ENCODE results near the gene ZNF678. TPM values are rescaled to one million over a fixed set of nuclear protein-coding genes. Genes with fewer than 3 reads are reported as not detected.
"Not testable (repeated sequence)": the region's sequence is repeated elsewhere in the genome, so short reads cannot be mapped to it uniquely, and the experiment has no call there.

The ZNF678 gene
- total RNA-seq, 1 donor from 2014 or later, result 17.5 TPM

GRCh38 chr1:227666286-227666685 lies 102.9 kb downstream of the ZNF678 start:
- Mint-ChIP-seq H3K4me1 (ENCODE audit: low read depth, unreplicated experiment) (no peaks in the 10 kb centered on the region), H3K27me3 (ENCODE audit: unreplicated experiment) (peaks cover 1% of the 10 kb centered on the region), H3K27ac (ENCODE audit: unreplicated experiment) (no peak overlapping the region), H3K4me3 (ENCODE audit: unreplicated experiment) (no peak overlapping the region), H3K9me3 (ENCODE audit: unreplicated experiment) (peaks cover 19% of the 10 kb centered on the region), H3K36me3 (ENCODE audit: unreplicated experiment) (peaks cover 61% of the 10 kb centered on the region)
- no peak for TF ChIP-seq CTCF (IDR thresholded peaks at IDR 0.05; ENCODE audit: partially characterized antibody, unreplicated experiment)
- no peak for DNase-seq

DNA sequence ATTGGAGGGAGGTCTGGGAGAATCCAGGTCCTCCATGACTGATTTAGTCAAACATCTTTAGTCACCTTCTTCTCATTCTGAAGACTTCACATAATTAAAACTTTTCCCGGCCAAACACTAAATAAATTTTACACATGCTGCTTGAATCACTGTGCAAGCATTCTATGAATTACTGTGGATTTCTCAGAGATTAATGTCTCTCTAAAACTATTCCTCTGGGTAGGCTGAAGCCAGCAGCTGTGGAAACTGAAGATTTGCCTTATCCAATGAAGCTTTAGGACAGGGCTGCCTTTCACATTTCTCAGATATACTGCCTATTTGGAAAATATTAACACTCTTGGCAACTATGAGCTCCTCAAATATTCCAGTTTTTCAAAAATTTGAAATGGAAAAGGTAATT lies 110.1 kb downstream of the ZNF678 start:
- H3K9me3 Mint-ChIP-seq (ENCODE audit: unreplicated experiment), result peaks cover 7% of the 10 kb centered on the region

DNA sequence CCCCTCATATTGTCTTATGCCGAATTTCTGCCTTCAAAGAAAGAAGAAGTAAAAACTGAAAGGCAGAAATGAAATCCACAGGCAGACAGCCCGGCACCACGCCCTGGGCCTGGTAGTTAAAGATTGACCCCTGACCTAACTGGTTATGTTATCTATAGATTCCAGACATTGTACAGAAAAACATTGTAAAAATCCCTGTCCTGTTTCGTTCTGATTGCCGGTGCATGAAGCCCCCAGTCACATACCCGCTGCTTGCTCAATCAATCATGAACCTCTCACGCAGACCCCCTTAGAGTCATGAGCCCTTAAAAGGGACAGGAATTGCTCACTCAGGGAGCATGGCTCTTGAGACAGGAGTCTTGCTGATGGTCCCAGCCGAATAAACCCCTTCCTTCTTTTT lies 122.5 kb downstream of the ZNF678 start:
- TF ChIP-seq CTCF (IDR thresholded peaks at IDR 0.05; ENCODE audit: partially characterized antibody, unreplicated experiment), result no peak
- no peaks in the 10 kb centered on the region for H3K27me3 Mint-ChIP-seq (ENCODE audit: unreplicated experiment)
- H3K9me3 Mint-ChIP-seq (ENCODE audit: unreplicated experiment), result peaks cover 2% of the 10 kb centered on the region
- no peak overlapping the region for H3K27ac Mint-ChIP-seq (ENCODE audit: unreplicated experiment)
- DNase-seq, result no peak
- no peak overlapping the region for H3K4me3 Mint-ChIP-seq (ENCODE audit: unreplicated experiment)
- no peaks in the 10 kb centered on the region for H3K4me1 Mint-ChIP-seq (ENCODE audit: low read depth, unreplicated experiment)
- H3K36me3 Mint-ChIP-seq (ENCODE audit: unreplicated experiment), result peaks cover 13% of the 10 kb centered on the region

More for the DNA sequence above, 110.1 kb downstream of the ZNF678 start:
- H3K36me3 Mint-ChIP-seq (ENCODE audit: unreplicated experiment), result peaks cover 25% of the 10 kb centered on the region
- no peaks in the 10 kb centered on the region for H3K27me3 Mint-ChIP-seq (ENCODE audit: unreplicated experiment)
- no peak for DNase-seq
- no peak for TF ChIP-seq CTCF (IDR thresholded peaks at IDR 0.05; ENCODE audit: partially characterized antibody, unreplicated experiment)
- H3K4me1 Mint-ChIP-seq (ENCODE audit: low read depth, unreplicated experiment), result no peaks in the 10 kb centered on the region
- no peak overlapping the region for H3K4me3 Mint-ChIP-seq (ENCODE audit: unreplicated experiment)
- no peak overlapping the region for H3K27ac Mint-ChIP-seq (ENCODE audit: unreplicated experiment)

DNA sequence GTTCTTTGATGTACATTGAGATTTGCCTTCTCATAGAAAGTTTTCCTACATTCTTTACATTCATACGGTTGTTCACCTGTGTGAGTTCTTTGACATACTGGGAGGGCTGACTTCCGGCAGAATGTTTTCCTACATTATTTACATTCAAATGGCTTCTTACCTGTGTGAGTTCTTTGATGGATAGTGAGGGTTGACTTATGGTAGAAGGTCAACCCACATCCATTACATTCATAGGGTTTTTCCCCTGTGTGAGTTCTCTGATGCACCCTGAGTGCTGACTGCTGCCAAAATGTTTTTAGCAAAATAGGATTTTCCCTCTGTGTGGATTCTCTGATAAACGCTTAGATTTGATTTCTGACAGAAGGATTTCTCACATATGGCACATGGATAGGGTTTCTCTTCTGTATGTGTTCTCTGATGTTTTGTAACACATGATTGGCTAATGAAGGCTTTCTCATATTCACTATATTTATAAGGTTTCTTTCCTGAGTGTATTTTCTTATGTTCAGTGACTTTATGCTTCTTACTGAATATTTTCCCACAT lies 134.0 kb downstream of the ZNF678 start:
- H3K27me3 Mint-ChIP-seq (ENCODE audit: unreplicated experiment), result peaks cover 1% of the 10 kb centered on the region
- H3K27ac Mint-ChIP-seq (ENCODE audit: unreplicated experiment), result no peak overlapping the region
- H3K4me1 Mint-ChIP-seq (ENCODE audit: low read depth, unreplicated experiment), result no peaks in the 10 kb centered on the region
- peaks cover 10% of the 10 kb centered on the region for H3K9me3 Mint-ChIP-seq (ENCODE audit: unreplicated experiment)
- H3K36me3 Mint-ChIP-seq (ENCODE audit: unreplicated experiment), result peaks cover 32% of the 10 kb centered on the region
- no peak for TF ChIP-seq CTCF (IDR thresholded peaks at IDR 0.05; ENCODE audit: partially characterized antibody, unreplicated experiment)
- no peak for DNase-seq
- no peak overlapping the region for H3K4me3 Mint-ChIP-seq (ENCODE audit: unreplicated experiment)

DNA sequence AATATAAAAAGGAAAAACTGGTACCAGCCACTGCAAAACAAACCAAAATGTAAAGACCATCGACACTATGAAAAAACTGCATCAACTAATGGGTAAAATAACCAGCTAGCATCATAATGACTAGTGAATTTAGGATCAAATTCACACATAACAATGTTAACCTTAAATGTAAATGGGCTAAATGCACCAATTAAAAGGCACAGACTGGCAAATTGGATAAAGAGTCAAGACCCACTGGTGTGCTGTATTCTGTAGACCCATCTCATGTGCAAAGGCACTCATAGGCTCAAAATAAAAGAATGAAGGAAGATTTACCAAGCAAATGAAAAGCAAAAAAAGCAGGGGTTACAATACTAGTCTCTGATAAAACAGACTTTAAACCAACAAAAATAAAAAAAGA lies 138.3 kb downstream of the ZNF678 start:
- Mint-ChIP-seq H3K9me3 (ENCODE audit: unreplicated experiment) (peaks cover 19% of the 10 kb centered on the region), H3K36me3 (ENCODE audit: unreplicated experiment) (peaks cover 32% of the 10 kb centered on the region)
- H3K4me1 Mint-ChIP-seq (ENCODE audit: low read depth, unreplicated experiment); H3K4me3 Mint-ChIP-seq (ENCODE audit: unreplicated experiment); DNase-seq; H3K27ac Mint-ChIP-seq (ENCODE audit: unreplicated experiment); H3K27me3 Mint-ChIP-seq (ENCODE audit: unreplicated experiment): not testable (repeated sequence)
